Endothelial cell of umbilical vein (primary cell): ENCODE results near the gene ABCB7. TPM values are rescaled to one million over a fixed set of nuclear protein-coding genes. Genes with fewer than 3 reads are reported as not detected.
"Not testable (repeated sequence)": the region's sequence is repeated elsewhere in the genome, so short reads cannot be mapped to it uniquely, and the experiment has no call there.

Experiments used
- BruUV-seq: library from RNA; stranded (reverse); fragments of 400-500 nt; replicated peaks from 2 replicates; lab custom pipeline; 2021; lab: Mats Ljungman, UMichigan
- CTCF ChIA-PET: fragments of 300-600, 350-600 bp; sonication (Branson Sonifier 250); formaldehyde crosslinking; loops from one replicate; lab custom pipeline; 2021; ENCODE audit warnings: antibody characterized with exemption, inconsistent platforms; lab: Charles Lee
- POLR2A ChIA-PET: fragments of 300-600, 350-600 bp; sonication (Branson Sonifier 250); formaldehyde crosslinking; loops from one replicate; lab custom pipeline; 2021; ENCODE audit warnings: antibody characterized with exemption, inconsistent platforms; lab: Charles Lee
- DNase-seq: peaks from one replicate; pipeline ENCODE4 v3.0.0-alpha.2; 2011; ENCODE audit warnings: low read depth, low spot score
- FAIRE-seq: peaks from 2 replicates; lab custom pipeline; 2011; peaks lifted over from hg19 to GRCh38; lab: Jason Lieb, UNC
- H2AFZ ChIP-seq: 2 replicates; pipeline ENCODE4 v1.6.0; 2012; ENCODE audit warnings: low read depth, low read length, control low read depth, inconsistent platforms
- H3K27ac ChIP-seq: 2 replicates; pipeline ENCODE4 v1.5.1; 2011; ENCODE audit warnings: low read depth, mild to moderate bottlenecking, control low read depth, low read length, moderate library complexity; ENCODE audit not compliant: insufficient read depth
- H3K27me3 ChIP-seq, 2 experiments: 2 replicates each; pipeline versions ENCODE4 v1.6.0 to v1.6.1; 2011; ENCODE audit warnings: low read length in 2 of 2, mixed read lengths in 1 of 2; ENCODE audit not compliant: control insufficient read depth in 2 of 2, insufficient read depth in 2 of 2
- H3K36me3 ChIP-seq, 2 experiments: 2 replicates in 1 of 2; 3 replicates in 1 of 2; pipeline ENCODE4 v1.5.1; 2011; ENCODE audit warnings: low read length in 2 of 2, mild to moderate bottlenecking in 1 of 2, moderate library complexity in 1 of 2; ENCODE audit not compliant: control insufficient read depth in 2 of 2, insufficient read depth in 2 of 2; ENCODE audit errors: extremely low read depth in 1 of 2
- H3K4me1 ChIP-seq: 3 replicates; pipeline ENCODE4 v1.5.1; 2011; ENCODE audit warnings: mild to moderate bottlenecking, low read length; ENCODE audit not compliant: control insufficient read depth, insufficient read depth; ENCODE audit errors: extremely low read depth
- H3K4me2 ChIP-seq: 2 replicates; pipeline ENCODE4 v1.6.1; 2011; ENCODE audit warnings: low read length, control low read depth, mixed read lengths; ENCODE audit not compliant: insufficient read depth
- H3K4me3 ChIP-seq, 3 experiments: fragments of 200-600 bp in 1 of 3; sonication (generic), shearing (Covaris generic) in 1 of 3; replicated peaks in 1 of 3; 2 replicates each; pipeline ENCODE4 v1.5.1; 2011 to 2016; ENCODE audit warnings: control low read depth in 3 of 3, low read length in 3 of 3, mild to moderate bottlenecking in 2 of 3, inconsistent platforms in 1 of 3, low read depth in 1 of 3, moderate library complexity in 1 of 3; ENCODE audit not compliant: insufficient read depth in 1 of 3
- H3K79me2 ChIP-seq: 2 replicates; pipeline ENCODE4 v1.6.0; 2012; ENCODE audit warnings: low read length, inconsistent platforms; ENCODE audit not compliant: control insufficient read depth, insufficient read depth
- H3K9ac ChIP-seq: replicated peaks from 2 replicates; pipeline ENCODE3; 2011; ENCODE audit warnings: low read length, control low read depth; ENCODE audit not compliant: insufficient read depth; ENCODE audit errors: extremely low read depth
- H3K9me1 ChIP-seq: replicated peaks from 3 replicates; pipeline ENCODE4 v1.6.0; 2011; ENCODE audit warnings: mild to moderate bottlenecking, low read length; ENCODE audit not compliant: control insufficient read depth, insufficient read depth; ENCODE audit errors: extremely low read depth
- H3K9me3 ChIP-seq: replicated peaks from 2 replicates; pipeline ENCODE4 v1.5.1; 2012; ENCODE audit warnings: low read length, inconsistent platforms; ENCODE audit not compliant: control insufficient read depth, insufficient read depth
- H4K20me1 ChIP-seq: replicated peaks from 2 replicates; pipeline ENCODE3; 2011; ENCODE audit warnings: mild to moderate bottlenecking, low read length; ENCODE audit not compliant: control insufficient read depth, insufficient read depth; ENCODE audit errors: extremely low read depth
- EZH2 ChIP-seq: IDR thresholded peaks from 2 replicates; pipeline ENCODE4 v1.6.1; 2012; ENCODE audit warnings: borderline replicate concordance, low read depth, mild to moderate bottlenecking, moderate library complexity, low read length, inconsistent platforms; ENCODE audit not compliant: severe bottlenecking
- FOS ChIP-seq: IDR thresholded peaks from 2 replicates; pipeline ENCODE4 v1.6.1; 2011; ENCODE audit warnings: mild to moderate bottlenecking, low read length, moderate library complexity, borderline replicate concordance; ENCODE audit not compliant: insufficient read depth
- GATA2 ChIP-seq: IDR thresholded peaks from 2 replicates; pipeline ENCODE4 v1.7.0; 2011; ENCODE audit warnings: low read depth, mild to moderate bottlenecking, moderate library complexity, mixed read lengths, low read length; ENCODE audit not compliant: insufficient read length, insufficient read depth
- JUN ChIP-seq: IDR thresholded peaks from 2 replicates; pipeline ENCODE4 v1.6.1; 2011; ENCODE audit warnings: borderline replicate concordance, low read depth; ENCODE audit not compliant: insufficient read length, insufficient read depth
- MYC ChIP-seq: IDR thresholded peaks from one replicate; pipeline ENCODE4 v1.6.1; 2011; ENCODE audit warnings: mild to moderate bottlenecking, low read depth, low read length
- POLR2A ChIP-seq: IDR thresholded peaks from 2 replicates; pipeline ENCODE4 v1.6.1; 2012; ENCODE audit warnings: low read depth, mild to moderate bottlenecking, control low read depth, low read length
- POLR2AphosphoS5 ChIP-seq: IDR thresholded peaks from 2 replicates; pipeline ENCODE4 v1.6.1; 2012; ENCODE audit warnings: low read depth, mild to moderate bottlenecking, control low read depth, low read length, moderate library complexity; ENCODE audit not compliant: insufficient read depth
- dilution Hi-C: fragments of 300-500 bp; cut with MboI; formaldehyde crosslinking; loops from one replicate; pipeline ENCODE4 v1.15.0; 2019; ENCODE audit warnings: low sequenced_read_pairs; ENCODE audit not compliant: extremely low pct_ligation_motif_present
- intact Hi-C: fragments of 100-400 bp; cut with micrococcal nuclease; formaldehyde crosslinking; loops from one replicate; pipeline ENCODE4 v1.10.0; 2022
- polyA plus RNA-seq, 4 experiments: library from polyadenylated mRNA; depleted of rRNA in 3 of 4; stranded (reverse) in 3 of 4; unstranded in 1 of 4; fragments of >200 nt; gene quantifications; 2 replicates each; pipeline versions ENCODE4 v1.2.1 to v1.2.3, GENCODE V29; 2011 to 2012; ENCODE audit warnings: missing spikeins in 1 of 4
- total RNA-seq: library from RNA; stranded (reverse); gene quantifications from 2 replicates; pipeline ENCODE4 v1.2.3, GENCODE V29; 2021
- TF ChIP-seq, protein P1 (sequence below): IDR thresholded peaks from 2 replicates; pipeline ENCODE4 v1.6.1; 2011; ENCODE audit not compliant: insufficient read depth, insufficient read length
- TF ChIP-seq, protein P2 (sequence below), 2 donors: IDR thresholded peaks; 1 replicate in 1 of 2; 2 replicates in 1 of 2; pipeline ENCODE4 v1.5.1; 2011; ENCODE audit warnings: low read length in 2 of 2, mild to moderate bottlenecking in 2 of 2, moderate library complexity in 2 of 2, control low read depth in 1 of 2, inconsistent platforms in 1 of 2, low read depth in 1 of 2; ENCODE audit not compliant: insufficient read depth in 1 of 2; ENCODE audit errors: extremely low read depth in 1 of 2

ABCB7 gene
- total and polyA plus RNA-seq, 2 donors (not counting 3 experiments of a cell fraction or from before 2014, with no cell fraction given), result 12.1 to 20.7 TPM

DNA sequence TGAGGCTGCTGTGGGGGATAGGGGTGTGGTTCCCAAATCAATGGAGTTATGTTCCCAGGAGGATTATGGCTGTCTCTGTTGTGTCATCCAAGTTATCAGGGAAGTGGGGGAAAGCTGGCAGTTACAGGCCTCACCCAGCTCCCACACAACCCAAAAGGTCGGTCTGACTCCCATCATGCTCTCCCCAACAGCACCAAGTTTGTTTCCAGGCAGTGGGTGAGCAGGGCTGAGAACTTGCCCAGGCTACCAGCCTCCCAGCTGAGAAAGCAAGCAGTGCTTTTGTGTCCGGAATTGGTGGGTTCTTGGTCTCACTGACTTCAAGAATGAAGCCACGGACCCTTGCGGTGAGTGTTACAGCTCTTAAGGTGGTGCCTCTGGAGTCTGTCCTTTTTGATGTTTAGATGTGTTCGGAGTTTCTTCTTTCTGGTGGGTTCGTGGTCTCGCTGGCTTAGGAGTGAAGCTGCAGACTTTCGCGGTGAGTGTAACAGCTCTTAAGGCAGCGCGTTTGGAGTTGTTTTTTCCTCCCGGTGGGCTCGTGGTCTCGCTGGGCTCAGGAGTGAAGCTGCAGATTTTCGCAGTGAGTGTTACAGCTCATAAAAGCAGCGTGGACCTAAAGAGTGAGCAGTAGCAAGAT lies 16.3 kb upstream of the ABCB7 start:
- H3K9ac ChIP-seq, BruUV-seq, H3K9me1 ChIP-seq, H3K27ac ChIP-seq, H3K4me2 ChIP-seq, H3K4me3 ChIP-seq, H3K79me2 ChIP-seq, H3K9me3 ChIP-seq, intact Hi-C loops, CTCF ChIA-PET, FAIRE-seq, H2AFZ ChIP-seq, H3K36me3 ChIP-seq, H3K4me1 ChIP-seq, H4K20me1 ChIP-seq, POLR2A ChIA-PET, DNase-seq, H3K27me3 ChIP-seq, dilution Hi-C loops: not testable (repeated sequence)

DNA sequence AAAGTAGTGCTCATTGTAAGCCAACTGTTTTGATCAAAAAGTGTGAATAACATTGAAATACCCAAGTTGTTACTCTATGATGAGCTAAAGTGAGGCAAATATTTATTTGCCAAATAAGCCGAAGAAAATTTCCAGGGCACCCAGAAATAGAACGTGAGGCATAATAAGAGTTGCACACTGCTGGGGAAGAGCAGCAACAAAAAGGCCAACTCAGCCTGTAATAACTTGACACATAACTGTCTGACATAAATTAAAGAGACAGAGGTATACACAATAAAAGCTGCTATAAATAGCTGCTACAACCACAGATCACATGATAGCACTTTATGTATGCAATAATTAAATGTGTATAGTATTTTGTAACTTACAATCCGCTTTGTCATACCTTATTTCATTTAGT lies 2.0 kb upstream of the ABCB7 start:
- CTCF ChIA-PET, result no interaction called here
- dilution Hi-C loops, result no loop called here
- no peak for FAIRE-seq

More for the DNA sequence above, 2.0 kb upstream of the ABCB7 start:
- no TSS peak for BruUV-seq
- no peaks in the 10 kb centered on the region for H3K36me3 ChIP-seq
- no peak overlapping the region for H3K4me2 ChIP-seq
- no peak for DNase-seq
- H3K27ac ChIP-seq, result no peak overlapping the region
- no peak overlapping the region for H2AFZ ChIP-seq
- no peak overlapping the region for H3K4me3 ChIP-seq
- H3K9me3 ChIP-seq, result no peaks in the 10 kb centered on the region
- H3K9me1 ChIP-seq, result no peaks in the 10 kb centered on the region
- H4K20me1 ChIP-seq, result no peaks in the 10 kb centered on the region
- peaks cover 6% of the 10 kb centered on the region for H3K79me2 ChIP-seq
- H3K4me1 ChIP-seq, result peaks cover 4% of the 10 kb centered on the region
- TF ChIP-seq POLR2A (no peak), GATA2 (no peak), EZH2 (no peak), MYC (no peak), FOS (no peak), POLR2AphosphoS5 (no peak), JUN (no peak)
- TF ChIP-seq, protein P1, sequence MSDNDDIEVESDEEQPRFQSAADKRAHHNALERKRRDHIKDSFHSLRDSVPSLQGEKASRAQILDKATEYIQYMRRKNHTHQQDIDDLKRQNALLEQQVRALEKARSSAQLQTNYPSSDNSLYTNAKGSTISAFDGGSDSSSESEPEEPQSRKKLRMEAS, result no peak
- TF ChIP-seq, protein P2, sequence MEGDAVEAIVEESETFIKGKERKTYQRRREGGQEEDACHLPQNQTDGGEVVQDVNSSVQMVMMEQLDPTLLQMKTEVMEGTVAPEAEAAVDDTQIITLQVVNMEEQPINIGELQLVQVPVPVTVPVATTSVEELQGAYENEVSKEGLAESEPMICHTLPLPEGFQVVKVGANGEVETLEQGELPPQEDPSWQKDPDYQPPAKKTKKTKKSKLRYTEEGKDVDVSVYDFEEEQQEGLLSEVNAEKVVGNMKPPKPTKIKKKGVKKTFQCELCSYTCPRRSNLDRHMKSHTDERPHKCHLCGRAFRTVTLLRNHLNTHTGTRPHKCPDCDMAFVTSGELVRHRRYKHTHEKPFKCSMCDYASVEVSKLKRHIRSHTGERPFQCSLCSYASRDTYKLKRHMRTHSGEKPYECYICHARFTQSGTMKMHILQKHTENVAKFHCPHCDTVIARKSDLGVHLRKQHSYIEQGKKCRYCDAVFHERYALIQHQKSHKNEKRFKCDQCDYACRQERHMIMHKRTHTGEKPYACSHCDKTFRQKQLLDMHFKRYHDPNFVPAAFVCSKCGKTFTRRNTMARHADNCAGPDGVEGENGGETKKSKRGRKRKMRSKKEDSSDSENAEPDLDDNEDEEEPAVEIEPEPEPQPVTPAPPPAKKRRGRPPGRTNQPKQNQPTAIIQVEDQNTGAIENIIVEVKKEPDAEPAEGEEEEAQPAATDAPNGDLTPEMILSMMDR (IDR thresholded peaks at IDR 0.05; ENCODE audit: extremely low read depth in 1 of 2, insufficient read depth in 1 of 2, low read depth in 1 of 2, low read length in 2 of 2), result no peak
- H3K9ac ChIP-seq, result no peak overlapping the region
- peaks cover 0 to 1% of the 10 kb centered on the region in 2 experiments for H3K27me3 ChIP-seq
- POLR2A ChIA-PET, result no interaction called here
- intact Hi-C loops, result loop anchor here (5.0 kb wide), 1 partner anchor 114 kb away; the partner anchor contains the start of gene UPRT
